ELF-1 (cell line): ENCODE results near the gene ARHGAP1.
"Not testable (repeated sequence)": the region's sequence is repeated elsewhere in the genome, so short reads cannot be mapped to it uniquely, and the experiment has no call there.

Source experiments
- DNase-seq: peaks from one replicate; pipeline ENCODE4 v3.0.0-alpha.2; 2016; ENCODE audit warnings: low read depth, low spot score

Gene ARHGAP1

GRCh38 chr11:46723359-46723680, 22.9 kb upstream of the ARHGAP1 start:
- DNase-seq, result no peak

DNA sequence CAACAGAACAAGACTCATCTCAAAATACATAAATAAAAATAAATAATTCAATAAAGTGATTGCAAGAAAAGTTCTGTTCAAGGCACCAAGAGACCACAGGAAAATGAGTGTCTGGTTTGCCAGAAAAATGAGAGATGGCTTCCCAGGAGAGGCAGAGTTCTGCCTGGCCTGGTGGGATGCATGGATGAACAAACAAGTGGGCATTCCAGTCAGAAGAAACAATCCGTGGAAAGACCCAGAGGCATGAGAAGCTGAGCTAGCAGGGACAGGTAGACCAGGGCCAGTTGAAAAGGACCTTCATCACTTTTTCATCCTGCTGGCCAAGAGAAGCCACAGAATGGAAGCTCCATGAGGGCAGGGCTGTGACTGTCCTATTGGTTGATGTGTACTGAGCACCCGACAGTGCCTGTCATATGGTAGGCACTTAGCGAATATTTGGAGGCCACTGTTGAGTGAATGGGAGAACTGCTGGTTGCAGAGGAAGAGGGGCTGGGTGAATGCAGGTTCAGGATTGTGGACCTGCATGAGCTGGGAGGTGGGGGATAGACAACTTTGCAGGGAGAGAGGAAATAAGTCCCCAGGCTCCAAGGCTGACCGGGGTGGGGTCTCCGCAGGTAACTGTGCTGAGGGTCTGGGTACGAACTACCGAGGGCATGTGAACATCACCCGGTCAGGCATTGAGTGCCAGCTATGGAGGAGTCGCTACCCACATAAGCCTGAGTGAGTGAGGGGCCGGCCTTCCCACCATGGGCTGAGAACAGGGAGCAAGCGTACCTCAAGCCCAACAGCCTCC, 22.3 kb upstream of the ARHGAP1 start:
- DNase-seq, result no peak

DNA sequence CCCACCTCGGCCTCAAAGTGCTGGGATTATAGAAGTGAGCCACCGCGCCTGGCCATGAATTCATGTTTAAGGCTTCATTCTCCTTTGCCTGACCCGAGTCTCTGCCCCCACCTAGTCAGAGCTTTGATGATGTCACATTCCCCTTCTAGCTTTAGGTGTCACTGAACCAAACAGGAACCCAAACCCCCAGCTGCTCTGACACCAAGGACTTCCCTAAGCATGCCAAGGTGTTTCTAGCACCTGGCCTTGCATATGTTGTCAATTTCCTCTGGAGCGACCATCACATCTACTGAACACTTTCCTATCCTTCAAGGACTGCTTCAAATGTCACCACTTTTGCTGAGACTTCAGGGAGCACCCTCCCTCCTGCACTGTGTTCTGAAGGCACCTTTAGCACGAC, 20.9 kb upstream of the ARHGAP1 start:
- no peak for DNase-seq

DNA sequence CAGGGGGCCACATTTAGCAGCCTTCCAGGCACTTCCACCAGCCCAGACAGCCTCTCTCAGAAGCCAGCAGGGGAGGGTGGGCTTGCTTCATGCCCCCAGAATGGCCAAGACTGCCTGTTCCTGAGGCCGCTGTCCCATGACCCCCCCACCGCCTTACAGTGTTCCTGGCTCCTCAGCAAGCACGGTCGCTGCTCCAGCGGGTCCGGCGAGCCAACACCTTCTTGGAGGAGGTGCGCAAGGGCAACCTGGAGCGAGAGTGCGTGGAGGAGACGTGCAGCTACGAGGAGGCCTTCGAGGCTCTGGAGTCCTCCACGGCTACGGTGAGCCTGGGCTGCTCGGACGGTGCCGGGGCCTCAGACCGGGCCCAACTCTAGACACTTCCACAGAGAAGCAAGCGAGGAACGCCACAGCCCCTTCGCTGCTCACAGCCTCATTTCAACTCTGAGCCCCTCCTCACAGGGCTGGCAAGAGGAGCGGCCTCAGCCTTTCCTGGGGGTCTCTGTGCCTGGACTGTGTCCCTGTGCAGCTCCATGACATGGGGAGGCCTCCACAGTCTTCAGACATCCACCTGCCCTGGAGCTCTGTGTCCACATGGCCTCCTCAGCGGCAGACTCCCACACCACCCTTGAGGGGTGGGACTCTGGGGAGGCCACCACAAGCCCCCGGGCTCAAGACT, 19.3 kb upstream of the ARHGAP1 start:
- no peak for DNase-seq

- DNase-seq, result no peak
These were observed 18.7 kb upstream of the ARHGAP1 start, which contains the start of gene F2 for GRCh38 chr11:46719048-46719542. Gene F2, plus strand, starts transcription at chr11:46719213. Its CDS starts 23 bp downstream, at chr11:46719236.

DNA sequence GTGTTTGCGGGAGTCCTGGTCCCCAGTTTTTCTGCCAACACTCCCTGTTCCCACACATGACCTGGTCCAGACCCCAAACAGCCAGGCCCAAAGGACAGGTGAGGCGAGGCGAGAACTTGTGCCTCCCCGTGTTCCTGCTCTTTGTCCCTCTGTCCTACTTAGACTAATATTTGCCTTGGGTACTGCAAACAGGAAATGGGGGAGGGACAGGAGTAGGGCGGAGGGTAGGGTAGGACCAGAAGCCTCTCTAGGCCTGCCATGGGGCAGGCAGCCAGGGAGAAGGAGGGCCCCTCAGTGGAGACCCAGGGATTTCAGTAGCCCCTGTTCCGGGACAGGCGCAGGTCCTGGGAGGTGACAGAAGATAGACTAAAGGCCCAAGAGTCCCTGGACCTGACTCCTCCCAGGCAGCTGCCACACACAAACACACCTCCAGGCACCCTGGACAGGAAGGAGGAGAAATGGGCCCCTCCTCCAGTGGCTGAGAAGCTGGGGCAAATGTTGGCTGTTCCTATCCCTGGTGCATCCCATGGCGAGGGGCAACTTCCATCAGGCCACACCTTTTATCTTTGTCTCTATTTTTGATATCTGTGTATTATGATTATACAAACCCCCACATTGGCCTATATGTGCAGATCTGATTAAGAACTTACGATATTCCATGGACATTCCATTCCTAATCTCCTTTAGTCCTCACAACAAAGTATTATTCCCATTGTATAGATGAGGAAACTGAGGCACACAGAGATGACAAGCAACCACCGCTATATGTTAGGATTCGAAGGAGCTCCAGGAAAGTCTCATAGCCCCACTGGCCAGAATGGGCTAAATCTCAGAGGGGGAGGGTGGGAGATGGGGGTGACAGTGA, 18.0 kb upstream of the ARHGAP1 start:
- peak; percentile 17 for DNase-seq

DNA sequence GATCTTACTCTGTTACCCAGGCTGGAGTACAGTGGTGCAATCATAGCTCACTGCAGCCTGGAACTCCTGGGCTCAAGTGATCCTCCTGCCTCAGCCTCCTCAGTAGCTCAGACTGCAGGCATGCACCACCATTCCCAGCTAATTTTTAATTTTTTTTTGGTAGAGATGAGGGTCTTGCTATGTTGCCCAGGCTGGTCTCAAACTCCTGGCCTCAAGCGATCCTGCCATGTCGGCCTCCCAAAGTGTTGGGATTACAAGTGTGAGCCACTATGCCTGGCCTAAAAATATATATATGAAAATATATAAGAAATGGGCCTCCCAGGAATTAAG, 17.4 kb upstream of the ARHGAP1 start:
- not testable (repeated sequence) for DNase-seq

DNA sequence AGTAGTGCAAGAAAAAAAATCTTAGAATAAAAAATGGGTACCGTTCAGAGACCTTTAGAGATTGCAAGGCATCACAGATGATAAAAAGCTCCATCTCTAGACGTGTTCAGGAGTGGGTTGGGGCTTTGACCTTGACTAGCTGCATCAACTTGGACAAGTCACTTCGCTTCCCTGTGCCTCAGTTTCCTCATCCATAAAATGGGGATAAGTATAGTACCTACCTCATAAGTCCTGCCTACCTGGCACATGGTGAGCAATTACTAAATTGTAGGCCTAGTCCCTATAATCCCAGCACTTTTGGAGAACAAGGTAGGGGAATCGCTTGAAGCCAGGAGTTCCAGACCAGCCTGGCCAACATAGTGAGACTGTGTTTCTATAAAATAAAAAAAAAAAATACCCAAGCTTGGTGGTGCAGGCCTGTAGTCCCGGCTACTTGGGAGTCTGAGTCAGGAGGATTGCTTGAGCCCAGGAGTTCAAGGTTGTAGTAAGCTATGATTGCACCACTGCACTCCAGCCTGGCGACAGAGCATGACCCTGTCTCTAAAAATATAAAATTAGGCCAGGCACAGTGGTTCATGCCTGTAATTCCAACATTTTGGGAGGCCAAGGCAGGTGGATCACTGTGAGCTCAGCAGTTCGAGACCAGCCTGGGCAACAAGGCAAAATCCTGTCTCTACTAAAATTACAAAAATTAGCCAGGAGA, 12.6 kb upstream of the ARHGAP1 start:
- no peak for DNase-seq

GRCh38 chr11:46711303-46711702, 10.9 kb upstream of the ARHGAP1 start:
- DNase-seq, result no peak

DNA sequence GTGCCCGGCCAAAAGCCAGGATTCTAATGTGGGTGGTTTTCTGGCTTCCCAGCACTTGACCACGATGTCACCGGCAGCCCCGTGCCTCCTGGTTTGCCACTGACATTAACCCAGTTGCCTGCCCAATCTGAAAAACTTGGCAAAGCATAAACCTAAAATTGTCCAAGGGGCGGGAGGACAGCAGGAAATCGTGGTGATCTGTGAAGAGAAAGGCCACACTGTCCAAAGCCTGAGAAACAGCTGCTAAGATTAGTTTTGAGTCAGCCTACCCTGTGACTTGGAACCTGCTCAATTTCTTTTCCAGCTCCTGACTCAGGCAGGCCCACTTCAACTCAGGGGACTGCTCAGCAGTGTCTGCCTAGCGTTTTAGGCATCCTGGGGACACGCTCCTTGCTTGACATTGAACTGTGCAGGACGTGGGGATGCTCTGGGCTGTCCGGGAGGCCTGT, 10.4 kb upstream of the ARHGAP1 start:
- no peak for DNase-seq

DNA sequence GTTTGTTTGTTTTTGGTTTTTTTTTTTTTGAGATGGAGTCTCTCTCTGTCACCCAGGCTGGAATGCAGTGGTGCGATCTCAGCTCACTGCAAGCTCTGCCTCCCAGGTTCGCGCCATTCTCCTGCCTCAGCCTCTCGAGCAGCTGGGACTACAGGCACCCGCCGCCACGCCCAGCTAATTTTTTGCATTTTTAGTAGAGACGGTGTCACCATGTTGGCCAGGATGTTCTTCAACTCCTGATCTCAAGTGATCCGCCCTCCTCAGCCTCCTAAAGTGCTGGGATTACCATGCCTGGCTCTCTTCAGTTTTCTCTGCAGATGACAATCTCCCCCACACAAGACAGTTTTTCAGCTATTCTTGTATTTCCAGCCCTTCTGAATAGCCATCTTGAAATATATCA, 8.9 kb upstream of the ARHGAP1 start:
- DNase-seq, result not testable (repeated sequence)

DNA sequence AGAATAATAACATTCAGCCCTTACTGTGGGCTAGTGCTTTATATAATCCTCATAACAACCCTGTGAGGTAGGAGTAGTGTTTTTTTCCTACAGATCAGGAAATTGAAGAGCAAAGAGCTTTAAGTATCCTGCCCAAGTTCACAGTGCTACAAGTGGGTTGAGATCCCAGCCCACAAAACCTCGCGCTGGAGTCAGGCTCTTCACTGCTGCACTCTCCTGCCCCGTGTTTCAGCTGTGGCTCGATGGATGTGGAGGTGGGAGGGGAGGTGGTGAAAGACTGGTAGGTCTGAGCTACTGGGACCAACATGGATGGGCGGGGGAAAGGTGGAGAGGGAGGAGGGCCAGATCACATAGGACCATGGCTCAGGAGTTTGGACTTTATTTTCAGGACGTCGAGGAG, 6.5 kb upstream of the ARHGAP1 start:
- DNase-seq, result no peak

DNA sequence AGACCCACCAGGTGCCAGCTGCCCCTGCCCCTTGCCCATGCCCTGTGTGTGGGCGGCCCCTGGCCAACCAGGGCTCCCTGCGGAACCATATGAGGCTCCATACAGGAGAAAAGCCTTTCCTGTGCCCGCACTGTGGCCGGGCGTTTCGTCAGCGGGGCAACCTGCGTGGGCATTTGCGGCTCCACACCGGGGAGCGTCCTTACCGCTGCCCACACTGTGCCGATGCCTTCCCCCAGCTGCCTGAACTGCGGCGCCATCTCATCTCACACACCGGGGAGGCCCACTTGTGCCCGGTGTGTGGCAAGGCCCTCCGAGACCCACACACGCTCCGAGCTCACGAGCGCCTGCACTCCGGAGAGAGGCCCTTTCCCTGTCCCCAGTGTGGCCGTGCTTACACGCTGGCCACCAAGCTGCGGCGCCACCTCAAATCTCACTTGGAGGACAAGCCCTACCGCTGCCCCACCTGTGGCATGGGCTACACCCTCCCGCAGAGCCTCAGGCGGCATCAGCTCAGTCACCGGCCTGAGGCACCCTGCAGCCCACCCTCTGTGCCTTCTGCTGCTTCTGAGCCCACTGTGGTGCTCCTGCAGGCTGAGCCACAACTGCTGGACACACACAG, 4.8 kb upstream of the ARHGAP1 start:
- no peak for DNase-seq

- DNase-seq, result no peak
These were observed 747 bp upstream of the ARHGAP1 start for GRCh38 chr11:46701078-46701654.

- DNase-seq, result no peak
These were observed 1.8 kb downstream of the ARHGAP1 start for GRCh38 chr11:46698597-46698996.

GRCh38 chr11:46697723-46698122, 2.7 kb downstream of the ARHGAP1 start:
- DNase-seq, result no peak

DNA sequence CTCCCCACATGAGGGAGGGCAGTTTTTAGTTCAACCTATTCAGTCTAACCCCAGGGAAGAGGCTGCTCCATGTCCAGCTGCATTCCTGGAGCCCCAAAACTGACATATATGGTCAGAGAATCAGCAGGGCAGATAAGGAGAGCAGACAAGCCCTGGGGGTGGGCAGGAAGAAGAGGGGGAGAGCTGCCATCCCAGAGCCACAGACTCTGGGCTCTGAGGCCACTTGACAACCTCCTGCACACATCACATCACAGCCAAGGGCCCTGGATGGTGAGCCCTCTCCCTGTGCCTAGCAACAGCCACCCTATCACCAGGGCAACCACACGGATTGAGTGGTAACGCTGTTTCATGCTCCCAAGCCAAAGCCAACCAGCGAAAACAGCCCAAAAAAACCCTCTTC, 3.1 kb downstream of the ARHGAP1 start:
- no peak for DNase-seq

GRCh38 chr11:46696212-46696558, 4.2 kb downstream of the ARHGAP1 start:
- no peak for DNase-seq

GRCh38 chr11:46695345-46696211, 4.8 kb downstream of the ARHGAP1 start:
- DNase-seq, result no peak

DNA sequence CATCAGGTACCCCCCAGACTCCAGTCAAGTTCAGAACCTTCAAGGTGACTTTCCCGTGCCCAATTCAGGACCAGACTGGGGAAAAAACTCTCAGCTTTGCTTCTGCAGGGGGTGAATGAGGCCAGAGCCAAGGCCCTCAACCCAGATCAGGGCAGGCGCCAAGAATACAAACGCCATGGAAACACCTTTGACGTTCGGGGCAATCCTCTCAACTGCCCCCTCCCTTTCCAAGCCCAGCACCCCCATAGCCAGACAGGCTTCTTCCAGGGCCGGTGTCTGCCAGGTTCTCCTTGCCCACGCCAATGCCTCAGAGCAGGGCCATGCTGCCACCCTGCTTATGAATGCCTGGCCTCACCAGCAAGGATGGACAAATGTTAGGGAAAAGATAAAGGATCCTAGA, 5.8 kb downstream of the ARHGAP1 start:
- DNase-seq, result no peak
